Stimulated activated CD4-positive, alpha-beta T cell treated with anti-CD3 and anti-CD28 coated beads, Interleukin-15, amount 100 ng/mL, for 1 hour (primary cell): ENCODE measurements around the gene RPL35A.
"Not testable (repeated sequence)": the region's sequence is repeated elsewhere in the genome, so short reads cannot be mapped to it uniquely, and the experiment has no call there.

Experiments
- DNase-seq, 2 donors: peaks; one replicate each; pipeline ENCODE4 v3.0.0-alpha.2; 2020; ENCODE audit warnings: low read depth in 1 of 2, low spot score in 1 of 2

Gene RPL35A

GRCh38 chr3:197949778-197950676, at the start of gene RPL35A:
TSS of gene RPL35A (plus strand) at chr3:197950190. CDS start at chr3:197950968, 778 bp downstream.
- DNase-seq = peak; percentile 63 to 70

DNA sequence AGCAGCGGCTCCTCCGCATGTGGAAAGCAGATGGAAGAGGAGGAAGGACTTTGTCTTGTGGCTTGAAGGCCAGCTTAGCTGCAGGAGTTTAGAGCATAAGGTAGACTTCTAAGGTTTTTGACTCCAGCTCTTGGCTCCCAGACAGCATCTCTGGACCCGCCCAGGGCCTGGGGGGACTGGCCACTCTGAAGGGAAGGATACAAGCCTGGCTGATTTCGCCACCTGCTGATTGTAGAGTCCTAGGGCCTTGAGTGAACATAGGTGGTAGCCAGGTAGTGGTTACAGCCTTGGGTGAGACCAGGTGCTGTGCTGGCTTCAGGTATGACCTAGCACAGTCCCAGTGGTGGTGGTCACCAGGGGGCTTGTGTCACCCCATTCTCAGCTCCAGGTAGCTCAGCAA, 48.4 kb upstream of the RPL35A start:
- no peak for DNase-seq

DNA sequence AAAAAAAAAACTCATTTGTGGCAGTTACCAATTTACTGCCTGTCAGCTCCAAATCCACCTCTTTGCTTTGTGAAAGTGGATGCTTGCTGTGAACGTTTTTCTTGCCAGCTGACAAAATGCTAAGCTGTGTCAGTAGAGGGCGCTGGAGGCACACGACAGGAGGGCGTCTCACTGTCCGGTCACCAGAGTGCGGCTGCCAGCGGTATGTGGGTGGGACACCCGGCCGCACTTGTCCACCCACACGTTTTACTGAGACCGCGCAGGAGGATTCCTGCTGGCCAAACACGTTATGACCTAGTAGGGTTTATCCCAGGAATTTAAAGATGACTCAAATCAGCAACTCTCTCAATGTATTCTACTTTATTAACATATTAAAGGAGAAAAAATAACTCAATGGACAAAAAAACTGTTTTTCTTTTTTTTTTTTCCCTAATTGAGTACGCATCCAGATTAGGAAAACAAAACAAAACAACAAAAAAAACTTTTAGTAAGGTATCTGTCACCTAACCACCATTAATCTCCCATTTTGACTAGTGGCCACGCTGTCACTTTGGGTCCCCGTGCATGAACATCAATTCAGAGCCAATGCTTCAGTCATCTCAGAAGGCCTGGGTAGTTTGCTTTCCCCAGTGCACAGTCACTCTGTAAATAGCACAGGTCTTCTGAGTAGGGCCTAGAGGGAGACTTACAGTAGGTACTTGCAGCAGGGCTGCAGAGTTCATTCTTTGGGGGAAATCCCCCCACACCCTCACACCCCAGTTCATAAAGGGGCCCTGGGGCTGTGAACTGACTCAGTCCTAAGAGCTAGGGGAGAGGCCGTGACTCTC, 43.8 kb upstream of the RPL35A start:
- DNase-seq = peak; percentile 37 to 56

DNA sequence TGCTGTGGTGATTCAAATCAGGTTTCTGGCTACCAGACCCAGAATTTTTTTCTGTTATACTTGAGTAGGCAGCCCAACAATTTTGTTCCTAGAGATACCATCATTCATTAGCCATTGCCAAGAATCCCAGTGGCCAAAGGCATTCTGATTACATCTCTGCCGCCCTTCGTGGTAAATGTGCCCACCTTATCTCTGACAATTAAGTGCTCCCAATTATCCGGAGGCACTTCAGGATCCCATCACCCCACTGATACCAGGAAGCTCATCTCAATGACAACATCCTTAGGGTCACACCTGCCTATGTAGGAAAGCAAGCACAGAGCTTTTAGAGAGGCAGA, 43.2 kb upstream of the RPL35A start:
- no peak for DNase-seq

- no peak for DNase-seq
Observed at GRCh38 chr3:197907196-197907595, 42.8 kb upstream of the RPL35A start.

DNA sequence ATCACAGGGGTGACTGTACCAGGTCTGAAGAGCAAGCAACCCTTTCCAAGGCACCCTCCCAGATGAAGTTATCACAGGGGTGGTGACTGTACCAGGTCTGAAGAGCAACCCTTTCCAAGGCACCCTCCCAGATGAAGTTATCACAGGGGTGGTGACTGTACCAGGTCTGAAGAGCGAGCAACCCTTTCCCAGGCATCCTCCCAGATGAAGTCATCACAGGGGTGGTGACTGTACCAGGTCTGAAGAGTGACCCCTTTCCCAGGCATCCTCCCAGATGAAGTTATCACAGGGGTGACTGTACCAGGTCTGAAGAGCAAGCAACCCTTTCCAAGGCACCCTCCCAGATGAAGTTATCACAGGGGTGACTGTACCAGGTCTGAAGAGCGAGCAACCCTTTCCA, 41.4 kb upstream of the RPL35A start:
- not testable (repeated sequence) for DNase-seq

- no peak for DNase-seq
Observed at GRCh38 chr3:197908957-197909701, 40.9 kb upstream of the RPL35A start.

GRCh38 chr3:197912741-197913476, 37.1 kb upstream of the RPL35A start:
- DNase-seq = no peak

DNA sequence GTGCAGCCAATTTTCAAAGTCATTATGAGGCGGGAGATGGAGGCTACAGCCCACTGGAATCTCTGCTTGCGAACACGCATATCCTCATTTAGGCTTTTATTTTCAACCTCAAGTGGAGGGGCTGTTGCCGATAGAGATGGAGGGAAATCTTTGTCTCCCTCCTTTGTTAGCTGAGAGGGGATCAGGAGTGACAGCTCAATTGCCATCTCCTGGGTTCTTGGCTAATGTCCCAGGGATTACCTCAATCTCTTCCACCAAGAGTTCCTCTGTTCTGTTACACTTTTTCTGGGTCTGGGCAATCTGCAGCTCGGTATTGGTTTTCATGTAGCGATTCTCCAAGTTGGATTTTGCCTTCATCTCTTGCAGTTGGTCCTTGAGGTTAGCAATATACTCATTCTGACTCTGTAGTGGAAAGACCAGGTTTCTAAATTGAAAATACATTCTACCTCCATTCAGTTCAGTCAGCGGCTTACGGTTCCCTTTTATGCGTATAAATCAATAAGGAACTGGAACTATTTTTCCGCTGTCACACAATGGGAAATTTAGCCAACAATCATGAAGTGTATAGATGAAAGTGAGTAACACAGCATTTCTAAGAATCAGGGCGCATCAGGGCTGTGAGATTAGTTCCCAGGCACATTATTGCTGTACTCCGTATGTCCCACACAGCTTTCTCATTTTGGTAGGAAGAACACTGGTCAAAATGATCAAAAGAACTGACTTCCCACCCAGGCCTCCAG, 36.2 kb upstream of the RPL35A start:
- DNase-seq = no peak

DNA sequence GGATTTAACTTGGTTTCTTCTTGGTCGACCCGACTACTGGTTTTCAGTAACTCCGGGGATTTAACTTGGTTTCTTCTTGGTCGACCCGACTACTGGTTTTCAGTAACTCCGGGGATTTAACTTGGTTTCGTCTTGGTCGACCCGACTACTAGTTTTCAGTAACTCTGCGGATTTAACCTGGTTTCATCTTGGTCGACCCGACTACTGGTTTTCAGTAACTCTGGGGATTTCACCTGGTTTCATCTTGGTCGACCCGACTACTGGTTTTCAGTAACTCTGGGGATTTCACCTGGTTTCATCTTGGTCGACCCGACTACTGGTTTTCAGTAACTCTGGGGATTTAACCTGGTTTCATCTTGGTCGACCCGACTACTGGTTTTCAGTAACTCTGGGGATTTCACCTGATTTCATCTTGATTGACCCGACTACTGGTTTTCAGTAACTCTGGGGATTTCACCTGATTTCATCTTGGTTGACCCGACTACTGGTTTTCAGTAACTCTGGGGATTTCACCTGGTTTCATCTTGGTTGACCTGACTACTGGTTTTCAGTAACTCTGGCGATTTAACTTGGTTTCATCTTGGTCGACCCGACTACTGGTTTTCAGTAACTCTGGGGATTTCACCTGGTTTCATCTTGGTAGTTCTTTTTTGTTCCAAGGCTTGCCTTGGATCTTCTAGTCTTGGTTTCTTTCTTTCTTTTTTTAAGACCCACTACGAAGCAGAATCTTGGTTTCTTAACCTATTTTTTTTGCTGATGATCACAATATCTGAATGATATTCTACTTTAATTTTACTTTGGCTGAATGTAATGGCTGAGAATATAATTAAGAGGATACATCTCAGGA, 28.3 kb upstream of the RPL35A start:
- DNase-seq = not testable (repeated sequence)

DNA sequence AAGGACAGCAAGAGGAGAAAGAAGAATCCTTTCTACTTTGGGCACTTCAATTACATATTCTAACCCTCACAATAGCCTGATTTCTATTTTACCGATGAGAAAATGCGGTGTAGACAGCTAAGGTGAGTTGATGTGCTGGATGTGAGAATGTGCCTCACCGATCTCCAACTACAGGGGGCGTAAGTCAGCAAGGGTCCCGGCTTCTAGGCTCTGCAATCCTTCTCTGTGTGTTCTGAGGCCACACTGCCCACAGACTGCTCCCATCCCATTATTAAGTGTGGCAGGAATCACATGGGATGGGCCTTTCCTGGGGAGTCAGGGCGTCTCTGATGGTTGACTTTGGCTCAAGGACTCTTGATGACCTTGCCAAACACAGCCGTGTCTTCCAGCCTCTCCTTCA, 23.6 kb upstream of the RPL35A start:
- DNase-seq = no peak

DNA sequence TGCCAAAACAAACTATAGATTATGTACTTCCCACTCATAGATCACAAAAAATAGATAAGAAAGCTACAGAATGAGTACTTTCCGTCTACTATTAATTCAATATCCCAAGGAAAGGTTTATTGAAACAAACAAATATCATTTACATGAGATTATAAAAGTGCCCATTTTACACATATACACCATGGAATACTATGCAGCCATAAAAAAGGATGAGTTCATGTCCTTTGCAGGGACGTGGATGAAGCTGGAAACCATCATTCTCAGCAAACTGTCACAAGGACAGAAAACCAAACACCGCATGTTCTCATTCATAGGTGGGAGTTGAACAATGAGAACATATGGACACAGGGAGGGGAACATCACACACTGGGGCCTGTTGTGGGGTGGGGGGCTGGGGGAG, 22.4 kb upstream of the RPL35A start:
- not testable (repeated sequence) for DNase-seq

GRCh38 chr3:197936819-197937384, 13.1 kb upstream of the RPL35A start:
- DNase-seq = no peak

GRCh38 chr3:197940745-197941384, 9.1 kb upstream of the RPL35A start:
- DNase-seq = no peak

GRCh38 chr3:197942956-197943556, 6.9 kb upstream of the RPL35A start:
- no peak for DNase-seq

- no peak for DNase-seq
Observed at GRCh38 chr3:197949191-197949777, 706 bp upstream of the RPL35A start.

DNA sequence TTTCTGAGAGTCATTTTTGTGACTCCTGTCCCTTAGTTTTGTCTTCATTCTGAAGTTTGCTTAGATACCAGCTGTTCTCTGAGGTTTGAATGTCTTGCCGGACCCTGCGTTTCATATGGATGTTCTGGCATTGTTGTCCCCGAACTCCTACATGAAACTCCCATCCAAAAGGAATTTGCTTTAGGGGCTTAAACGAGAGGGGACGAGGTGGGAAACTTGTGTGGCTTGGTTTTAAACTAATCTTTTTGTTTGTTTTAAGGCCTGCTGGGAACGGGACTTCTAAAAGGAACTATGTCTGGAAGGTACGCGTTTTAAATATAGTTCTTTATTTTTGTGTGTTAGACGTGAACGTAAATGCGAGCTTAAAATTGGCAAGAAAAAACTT, 679 bp downstream of the RPL35A start:
- DNase-seq = no peak
